Panc1 (cell line): ENCODE results near the gene MED13L. TPM values are rescaled to one million over a fixed set of nuclear protein-coding genes. Genes with fewer than 3 reads are reported as not detected.

Experiments
- ATAC-seq: fragments of 200-7000 bp; cut with Tn5 transposase; 2 replicates; pipeline ENCODE4 v1.9.1; 2020; ENCODE audit warnings: mild to moderate bottlenecking, moderate library complexity
- BruUV-seq: library from RNA; stranded (reverse); fragments of 400-500 nt; replicated peaks from 2 replicates; lab custom pipeline; 2021; lab: Mats Ljungman, UMichigan
- CTCF ChIA-PET: fragments of 300-600 bp; sonication (Branson Sonifier 250); formaldehyde crosslinking; loops from one replicate; lab custom pipeline; 2022; ENCODE audit warnings: antibody characterized with exemption; lab: Charles Lee
- POLR2A ChIA-PET: fragments of 300-600 bp; sonication (Branson Sonifier 250); formaldehyde crosslinking; loops from one replicate; lab custom pipeline; 2022; ENCODE audit warnings: antibody characterized with exemption; lab: Charles Lee
- DNase-seq: peaks from one replicate; pipeline ENCODE4 v3.0.0-alpha.2; 2010; ENCODE audit warnings: low read depth, low spot score
- H3K27ac ChIP-seq: 2 replicates; pipeline ENCODE4 v1.5.1; 2011; ENCODE audit warnings: mild to moderate bottlenecking, low read length, inconsistent platforms
- H3K27me3 ChIP-seq: fragments of 200-500 bp; sonication (Bioruptor generic); 2 replicates; pipeline ENCODE4 v1.6.0; 2014; ENCODE audit warnings: low read length, inconsistent platforms; ENCODE audit not compliant: control insufficient read depth, insufficient read depth
- H3K36me3 ChIP-seq: fragments of 200-500 bp; sonication (Bioruptor generic); 2 replicates; pipeline ENCODE4 v1.5.1; 2014; ENCODE audit warnings: inconsistent platforms, mild to moderate bottlenecking, low read length, moderate library complexity; ENCODE audit not compliant: control insufficient read depth, insufficient read depth
- H3K4me1 ChIP-seq: 2 replicates; pipeline ENCODE4 v1.5.1; 2011; ENCODE audit warnings: inconsistent platforms, mild to moderate bottlenecking, low read length, moderate library complexity; ENCODE audit not compliant: control insufficient read depth, insufficient read depth
- H3K4me3 ChIP-seq, 2 experiments: 2 replicates each; pipeline ENCODE4 v1.5.1; 2011 to 2012; ENCODE audit warnings: low read depth in 2 of 2, low read length in 2 of 2, mild to moderate bottlenecking in 2 of 2, inconsistent platforms in 1 of 2, moderate library complexity in 1 of 2
- H3K9me3 ChIP-seq: fragments of 200-500 bp; sonication (Bioruptor generic); 2 replicates; pipeline ENCODE4 v1.5.1; 2014; ENCODE audit warnings: low read depth, mild to moderate bottlenecking, inconsistent platforms, low read length, moderate library complexity; ENCODE audit not compliant: control insufficient read depth, insufficient read depth
- CTCF ChIP-seq: fragments of 450-650 bp; IDR thresholded peaks from 2 replicates; pipeline ENCODE4 v1.5.1; 2017; ENCODE audit warnings: mild to moderate bottlenecking
- POLR2AphosphoS5 ChIP-seq: IDR thresholded peaks from 2 replicates; pipeline ENCODE4 v1.6.1; 2012; ENCODE audit warnings: mild to moderate bottlenecking, low read depth, low read length, moderate library complexity
- SIN3A ChIP-seq: IDR thresholded peaks from 2 replicates; pipeline ENCODE4 v1.6.1; 2012; ENCODE audit warnings: low read depth, mild to moderate bottlenecking, low read length, moderate library complexity, borderline replicate concordance; ENCODE audit not compliant: insufficient read depth
- TCF7L2 ChIP-seq: IDR thresholded peaks from 2 replicates; pipeline ENCODE4 v1.6.1; 2011; ENCODE audit warnings: mild to moderate bottlenecking, low read depth, low read length, inconsistent platforms
- in situ Hi-C: cut with HindIII; loops from 2 replicates; pipeline ENCODE4 v1.10.0; 2016; ENCODE audit warnings: low sequenced_read_pairs, low pct_unique_long_range_greater_than_20kb
- intact Hi-C: fragments of 100-400 bp; cut with micrococcal nuclease; formaldehyde crosslinking; loops from one replicate; pipeline ENCODE4 v1.10.0; 2022; ENCODE audit not compliant: unreplicated experiment
- total RNA-seq: library from RNA; stranded (reverse); gene quantifications from one replicate; pipeline ENCODE4 v1.2.1, GENCODE V29; 2021; ENCODE audit not compliant: unreplicated experiment
- TF ChIP-seq, protein P1 (sequence below), 2 experiments: IDR thresholded peaks; 2 replicates each; pipeline ENCODE4 v1.6.1; 2011 to 2012; ENCODE audit warnings: low read depth in 2 of 2, control low read depth in 1 of 2, low read length in 1 of 2, mild to moderate bottlenecking in 1 of 2, moderate library complexity in 1 of 2; ENCODE audit not compliant: insufficient read depth in 1 of 2

MED13L gene
- total RNA-seq, 1 experiment from 2014 or later: 170 TPM

GRCh38 chr12:116067892-116068291, 209.6 kb downstream of the MED13L start:
- DNase-seq (no peak), ATAC-seq (no peak)
- in situ Hi-C loops (no loop called here), intact Hi-C loops (loop anchor here (10.0 kb wide), 1 partner anchor 157 kb away; no protein-coding TSS in a partner anchor)
- Histone ChIP-seq H3K4me3 (no peak overlapping the region), H3K36me3 (no peaks in the 10 kb centered on the region), H3K4me1 (peaks cover 51% of the 10 kb centered on the region), H3K27ac (peak overlapping the region; percentile 77), H3K9me3 (no peaks in the 10 kb centered on the region), H3K27me3 (no peaks in the 10 kb centered on the region)
- TF ChIP-seq POLR2AphosphoS5: no peak
- TF ChIP-seq CTCF: no peak
- TF ChIP-seq SIN3A: no peak
- TF ChIP-seq, protein P1, sequence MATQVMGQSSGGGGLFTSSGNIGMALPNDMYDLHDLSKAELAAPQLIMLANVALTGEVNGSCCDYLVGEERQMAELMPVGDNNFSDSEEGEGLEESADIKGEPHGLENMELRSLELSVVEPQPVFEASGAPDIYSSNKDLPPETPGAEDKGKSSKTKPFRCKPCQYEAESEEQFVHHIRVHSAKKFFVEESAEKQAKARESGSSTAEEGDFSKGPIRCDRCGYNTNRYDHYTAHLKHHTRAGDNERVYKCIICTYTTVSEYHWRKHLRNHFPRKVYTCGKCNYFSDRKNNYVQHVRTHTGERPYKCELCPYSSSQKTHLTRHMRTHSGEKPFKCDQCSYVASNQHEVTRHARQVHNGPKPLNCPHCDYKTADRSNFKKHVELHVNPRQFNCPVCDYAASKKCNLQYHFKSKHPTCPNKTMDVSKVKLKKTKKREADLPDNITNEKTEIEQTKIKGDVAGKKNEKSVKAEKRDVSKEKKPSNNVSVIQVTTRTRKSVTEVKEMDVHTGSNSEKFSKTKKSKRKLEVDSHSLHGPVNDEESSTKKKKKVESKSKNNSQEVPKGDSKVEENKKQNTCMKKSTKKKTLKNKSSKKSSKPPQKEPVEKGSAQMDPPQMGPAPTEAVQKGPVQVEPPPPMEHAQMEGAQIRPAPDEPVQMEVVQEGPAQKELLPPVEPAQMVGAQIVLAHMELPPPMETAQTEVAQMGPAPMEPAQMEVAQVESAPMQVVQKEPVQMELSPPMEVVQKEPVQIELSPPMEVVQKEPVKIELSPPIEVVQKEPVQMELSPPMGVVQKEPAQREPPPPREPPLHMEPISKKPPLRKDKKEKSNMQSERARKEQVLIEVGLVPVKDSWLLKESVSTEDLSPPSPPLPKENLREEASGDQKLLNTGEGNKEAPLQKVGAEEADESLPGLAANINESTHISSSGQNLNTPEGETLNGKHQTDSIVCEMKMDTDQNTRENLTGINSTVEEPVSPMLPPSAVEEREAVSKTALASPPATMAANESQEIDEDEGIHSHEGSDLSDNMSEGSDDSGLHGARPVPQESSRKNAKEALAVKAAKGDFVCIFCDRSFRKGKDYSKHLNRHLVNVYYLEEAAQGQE (IDR thresholded peaks at IDR 0.05; ENCODE audit: insufficient read depth in 1 of 2, low read depth in 2 of 2, low read length in 1 of 2): no peak
- TF ChIP-seq TCF7L2: no peak
- BruUV-seq: no TSS peak
- ChIA-PET CTCF (interaction anchor here (0.6 kb wide), 1 partner anchor 238 kb away, joined by 3 read pairs; no protein-coding TSS in a partner anchor), POLR2A (no interaction called here)

DNA sequence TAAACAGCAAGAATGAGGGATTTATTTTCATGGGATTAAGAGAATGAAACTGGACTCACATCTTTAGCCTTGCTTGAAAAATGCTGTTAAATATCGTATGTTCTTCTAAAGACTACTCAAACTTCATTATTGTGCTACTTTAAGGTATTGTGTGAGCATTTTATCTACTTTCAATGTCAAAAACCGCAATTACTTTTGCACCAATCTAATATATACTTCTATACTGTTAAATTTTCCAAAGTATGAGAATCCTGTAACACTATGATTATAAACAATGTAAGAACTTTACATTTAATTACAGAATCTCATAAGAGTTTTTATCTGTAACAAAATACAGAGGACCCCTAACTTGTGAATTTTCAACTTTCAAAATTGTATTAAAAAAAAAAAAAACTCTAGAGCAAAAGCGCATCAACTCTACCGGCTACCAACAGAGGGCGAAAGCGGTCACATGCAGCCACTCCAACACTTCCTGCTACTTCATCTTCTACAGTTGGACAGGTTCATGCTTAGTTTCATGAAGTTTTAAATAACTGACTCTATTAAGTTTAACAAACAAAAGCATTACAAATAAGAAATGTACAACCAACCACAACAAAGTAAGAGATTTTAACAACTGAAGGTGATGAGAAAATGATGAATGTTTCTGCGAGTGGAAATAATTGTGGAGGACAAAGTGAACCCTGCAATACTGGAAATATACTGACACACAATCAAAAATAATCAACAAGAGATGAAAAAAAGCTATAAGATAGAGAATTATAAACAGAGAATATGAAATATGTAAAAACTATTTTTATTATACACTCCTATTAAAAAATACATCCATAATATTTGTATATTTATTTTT, 210.9 kb downstream of the MED13L start:
- ChIA-PET POLR2A (no interaction called here), CTCF (no interaction called here)
- peak; percentile 18 for DNase-seq
- H3K4me3 ChIP-seq: no peak overlapping the region
- H3K9me3 ChIP-seq: no peaks in the 10 kb centered on the region
- intact Hi-C loops (loop anchor here (10.0 kb wide), 1 partner anchor 158 kb away; no protein-coding TSS in a partner anchor), in situ Hi-C loops (no loop called here)
- peaks cover 46% of the 10 kb centered on the region for H3K4me1 ChIP-seq
- H3K27me3 ChIP-seq: no peaks in the 10 kb centered on the region
- no peaks in the 10 kb centered on the region for H3K36me3 ChIP-seq
- TF ChIP-seq SIN3A (no peak), TCF7L2 (no peak), CTCF (peak; percentile 93), POLR2AphosphoS5 (no peak)
- TF ChIP-seq, protein P1 (IDR thresholded peaks at IDR 0.05; ENCODE audit: insufficient read depth in 1 of 2, low read depth in 2 of 2, low read length in 1 of 2): no peak
- ATAC-seq: peak; percentile 68; the same call in 1 of the 2 replicates
- peak overlapping the region; percentile 70 for H3K27ac ChIP-seq
- BruUV-seq: TSS peak; percentile 5
